Ishikawa (cell line): ENCODE results near the gene PIK3CD.

ENCODE experiments used
- CEBPB ChIP-seq: IDR thresholded peaks from 2 replicates; pipeline ENCODE4 v1.6.1; 2012
- CREB1 ChIP-seq: IDR thresholded peaks from 2 replicates; pipeline ENCODE4 v1.6.1; 2012; ENCODE audit warnings: low read depth
- EP300 ChIP-seq: IDR thresholded peaks from 2 replicates; pipeline ENCODE4 v1.6.1; 2012; ENCODE audit warnings: borderline replicate concordance
- NFIC ChIP-seq: IDR thresholded peaks from 2 replicates; pipeline ENCODE4 v1.6.1; 2012
- RAD21 ChIP-seq: IDR thresholded peaks from 2 replicates; pipeline ENCODE4 v1.6.1; 2012; ENCODE audit warnings: low read depth
- TAF1 ChIP-seq: IDR thresholded peaks from 2 replicates; pipeline ENCODE4 v1.6.1; 2012; ENCODE audit warnings: low read depth, mild to moderate bottlenecking
- TCF12 ChIP-seq: IDR thresholded peaks from 2 replicates; pipeline ENCODE4 v1.6.1; 2012; ENCODE audit warnings: low read depth
- TEAD4 ChIP-seq: IDR thresholded peaks from 2 replicates; pipeline ENCODE4 v1.6.1; 2012
- USF1 ChIP-seq: IDR thresholded peaks from 2 replicates; pipeline ENCODE4 v1.6.1; 2012
- TF ChIP-seq, protein P1 (sequence below): IDR thresholded peaks from 2 replicates; pipeline ENCODE4 v1.6.1; 2012

DNA sequence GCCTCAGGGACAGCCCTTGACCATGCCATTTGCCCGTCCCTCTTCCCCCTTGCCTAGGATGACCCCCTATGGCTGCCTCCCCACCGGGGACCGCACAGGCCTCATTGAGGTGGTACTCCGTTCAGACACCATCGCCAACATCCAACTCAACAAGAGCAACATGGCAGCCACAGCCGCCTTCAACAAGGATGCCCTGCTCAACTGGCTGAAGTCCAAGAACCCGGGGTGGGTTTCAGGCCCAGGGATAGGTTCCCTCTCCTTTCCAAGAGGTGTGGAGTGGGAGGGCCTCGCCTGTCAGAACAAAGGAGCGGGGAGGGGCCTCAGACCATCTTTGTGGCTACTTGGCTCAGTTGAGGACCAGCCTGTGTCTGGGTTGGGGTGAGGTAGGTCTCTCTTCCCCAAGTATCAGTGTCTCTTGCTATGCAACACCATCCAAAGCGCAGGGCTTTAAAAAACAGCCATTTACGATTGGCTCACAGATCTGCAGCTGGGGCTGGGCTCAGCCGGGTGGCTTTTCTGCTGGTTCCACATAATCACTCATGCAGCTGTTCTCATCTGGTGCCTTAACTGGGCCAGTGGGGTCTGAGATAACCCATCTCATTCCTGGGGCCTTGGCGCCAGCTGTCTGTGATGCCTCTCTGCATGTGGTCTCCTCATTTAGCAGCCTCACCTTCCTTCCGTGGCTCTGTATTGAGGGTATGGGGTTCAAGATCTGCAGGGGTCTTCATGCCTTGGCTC is 71.7 kb downstream of the PIK3CD start:
- TF ChIP-seq TCF12 (no peak), CREB1 (no peak), TAF1 (no peak), EP300 (no peak), RAD21 (no peak), CEBPB (no peak), USF1 (no peak), TEAD4 (no peak), NFIC (no peak)
- TF ChIP-seq, protein P1, sequence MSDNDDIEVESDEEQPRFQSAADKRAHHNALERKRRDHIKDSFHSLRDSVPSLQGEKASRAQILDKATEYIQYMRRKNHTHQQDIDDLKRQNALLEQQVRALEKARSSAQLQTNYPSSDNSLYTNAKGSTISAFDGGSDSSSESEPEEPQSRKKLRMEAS: no peak
